Endothelial cell of umbilical vein (primary cell): Measurements from ENCODE around the gene XIRP1.

Experiments used
- EZH2 ChIP-seq: IDR thresholded peaks from 2 replicates; pipeline ENCODE4 v1.6.1; 2012; ENCODE audit warnings: borderline replicate concordance, low read depth, mild to moderate bottlenecking, moderate library complexity, low read length, inconsistent platforms; ENCODE audit not compliant: severe bottlenecking
- FOS ChIP-seq: IDR thresholded peaks from 2 replicates; pipeline ENCODE4 v1.6.1; 2011; ENCODE audit warnings: mild to moderate bottlenecking, low read length, moderate library complexity, borderline replicate concordance; ENCODE audit not compliant: insufficient read depth
- GATA2 ChIP-seq: IDR thresholded peaks from 2 replicates; pipeline ENCODE4 v1.7.0; 2011; ENCODE audit warnings: low read depth, mild to moderate bottlenecking, moderate library complexity, mixed read lengths, low read length; ENCODE audit not compliant: insufficient read length, insufficient read depth
- JUN ChIP-seq: IDR thresholded peaks from 2 replicates; pipeline ENCODE4 v1.6.1; 2011; ENCODE audit warnings: borderline replicate concordance, low read depth; ENCODE audit not compliant: insufficient read length, insufficient read depth
- MYC ChIP-seq: IDR thresholded peaks from one replicate; pipeline ENCODE4 v1.6.1; 2011; ENCODE audit warnings: mild to moderate bottlenecking, low read depth, low read length
- POLR2A ChIP-seq: IDR thresholded peaks from 2 replicates; pipeline ENCODE4 v1.6.1; 2012; ENCODE audit warnings: low read depth, mild to moderate bottlenecking, control low read depth, low read length
- POLR2AphosphoS5 ChIP-seq: IDR thresholded peaks from 2 replicates; pipeline ENCODE4 v1.6.1; 2012; ENCODE audit warnings: low read depth, mild to moderate bottlenecking, control low read depth, low read length, moderate library complexity; ENCODE audit not compliant: insufficient read depth
- TF ChIP-seq, protein P1 (sequence below), 2 donors: IDR thresholded peaks; 1 replicate in 1 of 2; 2 replicates in 1 of 2; pipeline ENCODE4 v1.5.1; 2011; ENCODE audit warnings: low read length in 2 of 2, mild to moderate bottlenecking in 2 of 2, moderate library complexity in 2 of 2, control low read depth in 1 of 2, inconsistent platforms in 1 of 2, low read depth in 1 of 2; ENCODE audit not compliant: insufficient read depth in 1 of 2; ENCODE audit errors: extremely low read depth in 1 of 2
- TF ChIP-seq, protein P2 (sequence below): IDR thresholded peaks from 2 replicates; pipeline ENCODE4 v1.6.1; 2011; ENCODE audit not compliant: insufficient read depth, insufficient read length

DNA sequence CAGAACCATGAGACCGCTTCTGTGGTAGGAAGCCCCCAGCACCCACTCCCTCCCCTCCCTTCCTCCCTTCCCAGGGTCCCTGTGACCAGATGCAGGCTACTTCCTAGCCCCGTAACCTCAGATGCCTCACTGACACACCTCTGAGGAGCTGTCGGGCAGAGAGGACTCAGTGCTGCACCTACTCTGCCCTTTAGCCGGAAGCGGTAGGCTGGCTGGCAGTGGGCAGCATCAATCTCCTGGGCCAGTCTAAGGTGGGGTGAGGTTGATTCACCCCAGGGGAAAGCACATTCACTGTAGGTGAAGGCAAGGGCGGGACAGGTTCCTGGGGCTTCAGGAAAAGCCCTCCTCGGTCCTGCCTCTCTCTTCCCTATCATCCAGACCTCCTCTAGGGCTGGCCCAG is 58.1 kb downstream of the XIRP1 start:
- TF ChIP-seq, protein P1, sequence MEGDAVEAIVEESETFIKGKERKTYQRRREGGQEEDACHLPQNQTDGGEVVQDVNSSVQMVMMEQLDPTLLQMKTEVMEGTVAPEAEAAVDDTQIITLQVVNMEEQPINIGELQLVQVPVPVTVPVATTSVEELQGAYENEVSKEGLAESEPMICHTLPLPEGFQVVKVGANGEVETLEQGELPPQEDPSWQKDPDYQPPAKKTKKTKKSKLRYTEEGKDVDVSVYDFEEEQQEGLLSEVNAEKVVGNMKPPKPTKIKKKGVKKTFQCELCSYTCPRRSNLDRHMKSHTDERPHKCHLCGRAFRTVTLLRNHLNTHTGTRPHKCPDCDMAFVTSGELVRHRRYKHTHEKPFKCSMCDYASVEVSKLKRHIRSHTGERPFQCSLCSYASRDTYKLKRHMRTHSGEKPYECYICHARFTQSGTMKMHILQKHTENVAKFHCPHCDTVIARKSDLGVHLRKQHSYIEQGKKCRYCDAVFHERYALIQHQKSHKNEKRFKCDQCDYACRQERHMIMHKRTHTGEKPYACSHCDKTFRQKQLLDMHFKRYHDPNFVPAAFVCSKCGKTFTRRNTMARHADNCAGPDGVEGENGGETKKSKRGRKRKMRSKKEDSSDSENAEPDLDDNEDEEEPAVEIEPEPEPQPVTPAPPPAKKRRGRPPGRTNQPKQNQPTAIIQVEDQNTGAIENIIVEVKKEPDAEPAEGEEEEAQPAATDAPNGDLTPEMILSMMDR (IDR thresholded peaks at IDR 0.05; ENCODE audit: extremely low read depth in 1 of 2, insufficient read depth in 1 of 2, low read depth in 1 of 2, low read length in 2 of 2) = no peak
- TF ChIP-seq POLR2A (no peak), POLR2AphosphoS5 (no peak), JUN (no peak), FOS (no peak), EZH2 (no peak), MYC (no peak), GATA2 (no peak)
- TF ChIP-seq, protein P2, sequence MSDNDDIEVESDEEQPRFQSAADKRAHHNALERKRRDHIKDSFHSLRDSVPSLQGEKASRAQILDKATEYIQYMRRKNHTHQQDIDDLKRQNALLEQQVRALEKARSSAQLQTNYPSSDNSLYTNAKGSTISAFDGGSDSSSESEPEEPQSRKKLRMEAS = no peak
